Bronchial epithelial cell (primary cell): ENCODE data around the gene GPR142. TPM values are rescaled to one million over a fixed set of nuclear protein-coding genes. Genes with fewer than 3 reads are reported as not detected.

ENCODE experiments used
- DNase-seq: peaks from one replicate; pipeline ENCODE4 v3.0.0-alpha.2; 2010; ENCODE audit warnings: low read depth
- FAIRE-seq: peaks from 2 replicates; lab custom pipeline; 2011; peaks lifted over from hg19 to GRCh38; lab: Jason Lieb, UNC
- H3K27me3 ChIP-seq: 2 replicates; pipeline ENCODE4 v1.5.1; 2011; ENCODE audit warnings: low read length; ENCODE audit not compliant: control insufficient read depth, insufficient read depth
- H3K36me3 ChIP-seq: 2 replicates; pipeline ENCODE4 v1.5.1; 2011; ENCODE audit warnings: low read length; ENCODE audit not compliant: control insufficient read depth, insufficient read depth
- H3K4me3 ChIP-seq: 2 replicates; pipeline ENCODE4 v1.5.1; 2011; ENCODE audit warnings: mild to moderate bottlenecking, low read depth, low read length, control low read depth
- total RNA-seq: library from RNA; depleted of rRNA; stranded (reverse); fragments of >200 nt; gene quantifications from 2 replicates; pipeline ENCODE4 v1.2.1, GENCODE V29; 2014
- TF ChIP-seq, protein P1 (sequence below): IDR thresholded peaks from 2 replicates; pipeline ENCODE4 v1.5.1; 2011; ENCODE audit warnings: mild to moderate bottlenecking, moderate library complexity, low read length, control low read depth, inconsistent platforms; ENCODE audit not compliant: insufficient read depth, severe bottlenecking

The GPR142 gene
- total RNA-seq, 1 donor from 2014 or later = not detected

DNA sequence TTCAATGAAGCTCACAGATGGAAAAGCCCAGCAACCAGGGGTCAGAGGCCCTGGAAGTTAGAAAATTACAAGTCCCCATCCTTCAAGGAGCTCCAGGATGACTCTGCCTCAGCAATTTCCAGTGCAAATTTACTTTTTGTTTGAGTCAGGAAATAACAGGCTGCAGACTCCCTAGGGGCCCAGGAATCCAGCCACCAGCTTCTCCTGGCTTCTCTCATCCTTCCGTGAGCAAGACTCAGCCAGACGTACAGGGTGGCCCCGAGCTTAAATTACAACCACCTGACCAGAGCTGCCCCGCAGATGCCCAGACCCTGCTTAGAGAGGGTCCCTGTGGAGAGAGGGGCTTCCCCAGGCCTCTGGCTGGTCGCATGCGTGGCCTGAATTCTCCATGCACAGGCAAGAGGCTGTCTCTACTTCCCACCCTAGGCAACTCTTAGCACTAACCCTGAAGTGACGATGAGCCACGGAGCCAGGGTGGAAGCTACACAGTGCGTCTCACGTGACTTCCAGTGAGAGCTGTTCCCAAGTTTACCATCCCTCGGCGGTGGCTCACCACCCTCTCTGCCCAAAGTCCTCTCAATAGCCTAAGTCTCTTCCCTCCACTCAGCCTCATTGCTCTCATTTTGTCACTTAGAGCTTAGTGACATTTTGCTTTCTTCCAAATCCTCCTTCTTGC, 27.1 kb downstream of the GPR142 start:
- Histone ChIP-seq H3K36me3 (no peaks in the 10 kb centered on the region), H3K27me3 (peaks cover 1% of the 10 kb centered on the region), H3K4me3 (no peak overlapping the region)
- no peak for DNase-seq
- TF ChIP-seq, protein P1, sequence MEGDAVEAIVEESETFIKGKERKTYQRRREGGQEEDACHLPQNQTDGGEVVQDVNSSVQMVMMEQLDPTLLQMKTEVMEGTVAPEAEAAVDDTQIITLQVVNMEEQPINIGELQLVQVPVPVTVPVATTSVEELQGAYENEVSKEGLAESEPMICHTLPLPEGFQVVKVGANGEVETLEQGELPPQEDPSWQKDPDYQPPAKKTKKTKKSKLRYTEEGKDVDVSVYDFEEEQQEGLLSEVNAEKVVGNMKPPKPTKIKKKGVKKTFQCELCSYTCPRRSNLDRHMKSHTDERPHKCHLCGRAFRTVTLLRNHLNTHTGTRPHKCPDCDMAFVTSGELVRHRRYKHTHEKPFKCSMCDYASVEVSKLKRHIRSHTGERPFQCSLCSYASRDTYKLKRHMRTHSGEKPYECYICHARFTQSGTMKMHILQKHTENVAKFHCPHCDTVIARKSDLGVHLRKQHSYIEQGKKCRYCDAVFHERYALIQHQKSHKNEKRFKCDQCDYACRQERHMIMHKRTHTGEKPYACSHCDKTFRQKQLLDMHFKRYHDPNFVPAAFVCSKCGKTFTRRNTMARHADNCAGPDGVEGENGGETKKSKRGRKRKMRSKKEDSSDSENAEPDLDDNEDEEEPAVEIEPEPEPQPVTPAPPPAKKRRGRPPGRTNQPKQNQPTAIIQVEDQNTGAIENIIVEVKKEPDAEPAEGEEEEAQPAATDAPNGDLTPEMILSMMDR = no peak
- FAIRE-seq = no peak

DNA sequence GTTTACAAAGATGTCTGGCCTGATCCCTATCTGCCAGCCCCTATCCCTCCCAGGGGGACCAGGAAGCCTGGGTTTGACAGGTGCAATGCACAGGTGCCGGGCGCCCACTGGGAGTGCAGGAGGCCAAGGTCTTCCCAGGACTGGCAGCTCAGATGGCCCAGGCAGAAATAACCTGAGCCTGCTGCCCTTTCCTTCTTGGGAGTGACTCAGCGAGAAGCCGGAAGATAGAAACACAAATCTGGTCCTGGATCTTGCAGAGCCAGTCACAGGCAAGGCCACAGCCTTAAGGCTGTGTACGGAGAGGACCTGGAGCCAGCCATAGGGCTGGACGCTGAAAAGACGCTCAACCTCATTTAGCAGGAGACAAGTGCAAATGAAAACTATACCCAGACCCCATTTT, 27.7 kb downstream of the GPR142 start:
- H3K27me3 ChIP-seq = no peaks in the 10 kb centered on the region
- no peak for DNase-seq
- no peak overlapping the region for H3K4me3 ChIP-seq
- no peak for FAIRE-seq
- no peaks in the 10 kb centered on the region for H3K36me3 ChIP-seq
- TF ChIP-seq, protein P1 = no peak

DNA sequence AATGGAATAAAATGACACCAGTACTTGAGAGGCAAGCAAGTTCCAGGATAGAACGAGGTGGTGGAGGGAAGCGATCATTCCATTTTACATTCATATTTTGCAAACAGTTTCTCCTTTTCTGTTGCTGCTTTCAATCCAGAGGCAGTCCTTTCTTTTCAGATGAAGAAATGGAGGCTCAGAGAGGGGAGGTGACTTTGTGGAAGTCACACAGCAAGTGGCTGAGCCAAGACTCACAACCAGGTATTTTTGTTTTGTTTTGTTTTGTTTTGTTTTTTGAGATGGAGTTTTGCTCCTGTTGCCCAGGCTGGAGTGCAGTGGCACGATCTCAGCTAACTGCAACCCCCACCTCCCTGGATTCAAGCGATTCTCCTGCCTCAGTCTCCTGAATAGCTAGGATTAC, 29.3 kb downstream of the GPR142 start:
- no peaks in the 10 kb centered on the region for H3K36me3 ChIP-seq
- DNase-seq (no peak), FAIRE-seq (no peak)
- TF ChIP-seq, protein P1 = no peak
- H3K27me3 ChIP-seq = no peaks in the 10 kb centered on the region
- H3K4me3 ChIP-seq = no peak overlapping the region

DNA sequence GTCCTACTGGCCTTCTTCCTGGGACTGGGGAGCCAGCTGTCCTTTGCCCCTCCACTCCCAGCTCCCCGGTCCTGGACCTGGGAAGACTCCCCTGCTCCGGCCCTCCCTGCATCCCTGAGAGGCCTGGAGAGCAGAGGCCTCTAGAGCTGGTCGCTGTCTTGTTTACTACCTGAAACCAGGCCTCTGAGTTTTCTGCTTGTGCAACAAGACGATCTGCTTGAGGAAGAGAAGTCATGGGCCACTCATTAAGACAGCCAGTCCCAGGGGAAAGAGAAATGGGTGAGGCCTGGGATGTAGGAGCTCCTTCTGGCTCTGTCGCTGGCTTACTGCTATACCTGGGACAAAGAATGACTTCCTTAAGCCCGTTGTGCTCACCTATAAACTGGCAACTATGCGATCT, 34.7 kb downstream of the GPR142 start:
- H3K4me3 ChIP-seq = no peak overlapping the region
- no peak for FAIRE-seq
- peaks cover 3% of the 10 kb centered on the region for H3K27me3 ChIP-seq
- H3K36me3 ChIP-seq = no peaks in the 10 kb centered on the region
- TF ChIP-seq, protein P1 = no peak
- DNase-seq = no peak

DNA sequence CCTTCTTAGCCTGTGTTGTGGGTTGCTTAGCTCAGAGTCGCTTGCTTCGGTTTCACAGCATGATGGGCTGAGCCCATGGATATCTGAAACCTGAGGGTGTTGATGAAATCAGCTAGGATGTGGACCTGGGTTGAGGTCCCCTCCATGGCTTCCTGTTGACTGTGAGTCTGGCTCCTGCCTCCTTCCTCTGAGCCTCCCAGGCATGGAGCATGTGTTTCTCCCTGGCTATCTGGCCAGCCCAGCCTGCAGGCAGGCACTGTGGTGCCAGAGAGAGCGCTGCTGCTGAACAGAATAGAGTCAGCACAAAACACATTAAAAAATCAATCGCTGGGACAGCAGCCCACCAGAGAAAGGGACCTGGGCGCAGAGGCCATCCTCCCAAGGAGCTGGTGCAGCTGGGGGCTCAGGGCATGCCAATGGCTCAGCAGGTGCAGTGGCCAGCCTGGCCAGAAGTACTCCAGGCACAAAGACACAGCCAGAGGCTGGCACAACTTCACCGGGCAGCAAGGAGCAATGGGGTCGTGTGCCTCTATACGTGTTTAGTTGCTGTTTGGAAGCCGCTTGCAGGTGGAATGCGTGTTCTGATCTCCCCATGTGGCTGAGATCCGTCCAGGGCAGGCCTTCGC, 36.3 kb downstream of the GPR142 start:
- H3K27me3 ChIP-seq = peaks cover 3% of the 10 kb centered on the region
- H3K4me3 ChIP-seq = no peak overlapping the region
- TF ChIP-seq, protein P1 = no peak
- no peaks in the 10 kb centered on the region for H3K36me3 ChIP-seq
- FAIRE-seq (no peak), DNase-seq (no peak)

DNA sequence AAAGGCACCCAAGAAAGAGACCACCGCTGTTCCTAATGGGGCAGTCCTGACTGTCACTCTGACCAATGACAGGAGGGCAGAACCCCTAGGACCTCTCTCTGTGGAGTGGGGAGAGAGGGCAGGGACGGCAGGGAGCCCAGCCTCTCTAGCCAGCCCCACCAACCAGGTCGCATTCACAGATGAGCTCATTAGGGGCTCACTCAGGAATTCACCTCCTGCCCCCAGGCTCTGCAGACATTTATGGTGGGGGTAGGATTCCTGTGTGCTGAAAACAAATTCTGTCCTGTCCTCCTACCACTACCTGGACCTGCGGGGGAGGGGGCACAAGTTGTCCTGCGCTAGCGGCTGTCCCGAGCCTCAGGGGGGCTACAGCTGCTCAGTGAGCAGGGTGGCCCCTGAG, 36.9 kb downstream of the GPR142 start:
- Histone ChIP-seq H3K36me3 (no peaks in the 10 kb centered on the region), H3K27me3 (peaks cover 3% of the 10 kb centered on the region), H3K4me3 (no peak overlapping the region)
- TF ChIP-seq, protein P1 = no peak
- FAIRE-seq (no peak), DNase-seq (no peak)
